GM21515 (cell line): ENCODE results near the gene RASA3.
"Not testable (repeated sequence)": the region's sequence is repeated elsewhere in the genome, so short reads cannot be mapped to it uniquely, and the experiment has no call there.

Experiments used
- ATAC-seq: cut with Tn5 transposase; IDR thresholded peaks from one replicate; pipeline ENCODE4 v1.9.1; 2021; ENCODE audit not compliant: unreplicated experiment

RASA3 gene

GRCh38 chr13:114088234-114088633 lies 44.2 kb downstream of the RASA3 start:
- no peak for ATAC-seq

- ATAC-seq, result no peak
Observed at GRCh38 chr13:114087430-114087829, 45.0 kb downstream of the RASA3 start.

GRCh38 chr13:114082849-114083645 lies 49.4 kb downstream of the RASA3 start:
- no peak for ATAC-seq

GRCh38 chr13:114081761-114082681 lies 50.4 kb downstream of the RASA3 start:
- no peak for ATAC-seq

GRCh38 chr13:114080739-114081561 lies 51.5 kb downstream of the RASA3 start:
- no peak for ATAC-seq

GRCh38 chr13:114079601-114080536 lies 52.6 kb downstream of the RASA3 start:
- no peak for ATAC-seq

- ATAC-seq, result no peak
Observed at GRCh38 chr13:114078461-114079451, 53.7 kb downstream of the RASA3 start.

- no peak for ATAC-seq
Observed at GRCh38 chr13:114077933-114078325, 54.5 kb downstream of the RASA3 start.

GRCh38 chr13:114077099-114077932 lies 55.1 kb downstream of the RASA3 start:
- no peak for ATAC-seq

GRCh38 chr13:114076329-114077090 lies 55.9 kb downstream of the RASA3 start:
- no peak for ATAC-seq

GRCh38 chr13:114075811-114076210 lies 56.6 kb downstream of the RASA3 start:
- ATAC-seq, result not testable (repeated sequence)

- ATAC-seq, result no peak
Observed at GRCh38 chr13:114074671-114075315, 57.6 kb downstream of the RASA3 start.

- ATAC-seq, result no peak
Observed at GRCh38 chr13:114073881-114074612, 58.4 kb downstream of the RASA3 start.

GRCh38 chr13:114072421-114072820 lies 60.0 kb downstream of the RASA3 start:
- no peak for ATAC-seq

- no peak for ATAC-seq
Observed at GRCh38 chr13:114071991-114072390, 60.4 kb downstream of the RASA3 start.

GRCh38 chr13:114071410-114071809 lies 61.0 kb downstream of the RASA3 start:
- no peak for ATAC-seq
